ENCODE data around the gene CHST8.

CHST8 gene

GRCh38 chr19:33771384-33772101 lies 149.8 kb downstream of the CHST8 start:
- peak; percentile 80 for TF ChIP-seq CTCF (conservative IDR thresholded peaks at IDR 0.05; ENCODE audit: low read depth)
- no peak overlapping the region for H3K27ac ChIP-seq
- ChIA-PET POLR2A (ENCODE audit: low non-redundant PET) (no interaction called here), CTCF (interaction anchor here (0.5 to 4.5 kb wide), 17 partner anchors 9 to 530 kb away, joined by 3 to 54 read pairs (median 3); partner anchors contain the start of gene PEPD)
- DNase-seq (ENCODE audit: low spot score) = peak; percentile 69

DNA sequence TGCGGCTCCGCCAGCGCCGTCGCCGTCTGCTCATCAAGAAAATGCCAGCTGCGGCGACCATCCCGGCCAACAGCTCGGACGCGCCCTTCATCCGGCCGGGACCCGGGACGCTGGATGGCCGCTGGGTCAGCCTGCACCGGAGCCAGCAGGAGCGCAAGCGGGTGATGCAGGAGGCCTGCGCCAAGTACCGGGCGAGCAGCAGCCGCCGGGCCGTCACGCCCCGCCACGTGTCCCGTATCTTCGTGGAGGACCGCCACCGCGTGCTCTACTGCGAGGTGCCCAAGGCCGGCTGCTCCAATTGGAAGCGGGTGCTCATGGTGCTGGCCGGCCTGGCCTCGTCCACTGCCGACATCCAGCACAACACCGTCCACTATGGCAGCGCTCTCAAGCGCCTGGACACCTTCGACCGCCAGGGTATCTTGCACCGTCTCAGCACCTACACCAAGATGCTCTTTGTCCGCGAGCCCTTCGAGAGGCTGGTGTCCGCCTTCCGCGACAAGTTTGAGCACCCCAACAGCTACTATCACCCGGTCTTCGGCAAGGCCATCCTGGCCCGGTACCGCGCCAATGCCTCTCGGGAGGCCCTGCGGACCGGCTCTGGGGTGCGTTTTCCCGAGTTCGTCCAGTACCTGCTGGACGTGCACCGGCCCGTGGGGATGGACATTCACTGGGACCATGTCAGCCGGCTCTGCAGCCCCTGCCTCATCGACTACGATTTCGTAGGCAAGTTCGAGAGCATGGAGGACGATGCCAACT lies 150.5 kb downstream of the CHST8 start:
- ChIA-PET CTCF (interaction anchor here (0.5 to 4.5 kb wide), 5 partner anchors 181 to 531 kb away, joined by 4 to 54 read pairs (median 5); partner anchors contain the start of gene PEPD), POLR2A (ENCODE audit: low non-redundant PET) (no interaction called here)
- no peak for DNase-seq (ENCODE audit: low spot score)
- no peak for TF ChIP-seq CTCF (conservative IDR thresholded peaks at IDR 0.05; ENCODE audit: low read depth)
- H3K27ac ChIP-seq = no peak overlapping the region

GRCh38 chr19:33772858-33773180 lies 151.1 kb downstream of the CHST8 start:
- no peak overlapping the region for H3K27ac ChIP-seq
- CTCF ChIA-PET = interaction anchor here (0.5 to 1.4 kb wide), 3 partner anchors 28 to 532 kb away, joined by 3 to 9 read pairs (median 3); no protein-coding TSS in a partner anchor
- DNase-seq (ENCODE audit: low spot score) = no peak
- no peak for TF ChIP-seq CTCF (conservative IDR thresholded peaks at IDR 0.05; ENCODE audit: low read depth)
- POLR2A ChIA-PET (ENCODE audit: low non-redundant PET) = no interaction called here

GRCh38 chr19:33773704-33774624 lies 152.2 kb downstream of the CHST8 start:
- POLR2A ChIA-PET (ENCODE audit: low non-redundant PET) = no interaction called here
- DNase-seq (ENCODE audit: low spot score) = no peak
- H3K27ac ChIP-seq = no peak overlapping the region
- CTCF ChIA-PET = interaction anchor here (0.6 to 0.7 kb wide), 2 partner anchors 343 to 651 kb away, joined by 3 read pairs; no protein-coding TSS in a partner anchor
- TF ChIP-seq CTCF (conservative IDR thresholded peaks at IDR 0.05; ENCODE audit: low read depth) = no peak

- H3K27ac ChIP-seq = no peak overlapping the region
- ChIA-PET CTCF (interaction anchor here (0.6 to 1.0 kb wide), 5 partner anchors 224 to 652 kb away, joined by 3 to 4 read pairs (median 3); no protein-coding TSS in a partner anchor), POLR2A (ENCODE audit: low non-redundant PET) (no interaction called here)
- no peak for TF ChIP-seq CTCF (conservative IDR thresholded peaks at IDR 0.05; ENCODE audit: low read depth)
- no peak for DNase-seq (ENCODE audit: low spot score)
Measured at GRCh38 chr19:33774751-33775150, 153.0 kb downstream of the CHST8 start.

All from RWPE1 (cell line).